Measurements from ENCODE around the gene CDK18.

DNA sequence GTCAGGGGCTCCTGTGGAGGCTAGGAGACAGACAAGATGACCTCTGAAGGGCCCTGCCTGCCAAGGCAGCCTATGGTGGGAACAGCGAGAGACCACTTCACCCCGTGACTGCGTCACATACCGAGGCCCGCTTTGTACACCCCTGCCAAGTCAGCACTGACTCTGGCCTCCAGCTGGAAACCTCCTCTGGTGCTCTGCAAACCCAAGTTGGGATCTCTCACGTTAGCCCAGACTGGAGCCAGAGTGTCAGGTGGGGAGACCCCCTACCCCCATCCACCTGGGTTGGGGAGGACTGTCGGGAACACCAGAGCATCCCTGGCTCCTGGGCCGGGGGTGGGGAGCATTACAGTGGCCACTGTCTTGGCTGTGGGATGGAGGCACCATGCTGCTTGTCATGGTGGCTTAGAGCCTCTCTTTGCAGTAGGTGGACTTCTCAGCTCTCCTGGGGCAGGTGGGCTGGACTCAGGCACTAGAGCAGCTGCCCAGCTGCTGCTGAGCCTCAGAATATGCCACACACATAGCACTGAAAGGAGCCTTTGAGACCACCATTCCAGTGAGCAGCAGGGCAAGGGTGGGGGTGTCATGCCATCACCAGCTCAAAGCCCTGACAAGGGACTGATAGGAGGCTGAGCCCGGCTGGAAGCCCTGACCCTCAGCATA is 77.0 kb downstream of the CDK18 start:
- TF ChIP-seq CTCF (IDR thresholded peaks at IDR 0.05), result no peak
- TF ChIP-seq POLR2A (IDR thresholded peaks at IDR 0.05), result no peak
- TF ChIP-seq POLR2AphosphoS5 (IDR thresholded peaks at IDR 0.05), result no peak
